ENCODE results near the gene GRM8. TPM values are rescaled to one million over a fixed set of nuclear protein-coding genes. Genes with fewer than 3 reads are reported as not detected.
"Not testable (repeated sequence)": the region's sequence is repeated elsewhere in the genome, so short reads cannot be mapped to it uniquely, and the experiment has no call there.

Gene GRM8
- total RNA-seq, 1 experiment from 2014 or later, result 0.40 TPM

GRCh38 chr7:126842451-126842850, 410.3 kb downstream of the GRM8 start:
- Mint-ChIP-seq H3K27me3 (ENCODE audit: unreplicated experiment) (no peaks in the 10 kb centered on the region), H3K36me3 (ENCODE audit: insufficient read depth, unreplicated experiment) (no peaks in the 10 kb centered on the region), H3K27ac (ENCODE audit: unreplicated experiment) (no peak overlapping the region), H3K4me3 (ENCODE audit: low read depth, unreplicated experiment) (no peak overlapping the region), H3K4me1 (ENCODE audit: low read depth, unreplicated experiment) (no peaks in the 10 kb centered on the region), H3K9me3 (ENCODE audit: low read depth, unreplicated experiment) (no peaks in the 10 kb centered on the region)
- BruUV-seq (replicated peaks), result no TSS peak
- DNase-seq, result no peak
- CTCF ChIA-PET, result no interaction called here
- no peak for TF ChIP-seq CTCF (IDR thresholded peaks at IDR 0.05; ENCODE audit: unreplicated experiment)
- intact Hi-C loops (cut with micrococcal nuclease; ENCODE audit: unreplicated experiment), result no loop called here

- BruUV-seq (replicated peaks), result no TSS peak
- no peaks in the 10 kb centered on the region for H3K9me3 Mint-ChIP-seq (ENCODE audit: low read depth, unreplicated experiment)
Observed at GRCh38 chr7:126840869-126841268, 411.9 kb downstream of the GRM8 start.

DNA sequence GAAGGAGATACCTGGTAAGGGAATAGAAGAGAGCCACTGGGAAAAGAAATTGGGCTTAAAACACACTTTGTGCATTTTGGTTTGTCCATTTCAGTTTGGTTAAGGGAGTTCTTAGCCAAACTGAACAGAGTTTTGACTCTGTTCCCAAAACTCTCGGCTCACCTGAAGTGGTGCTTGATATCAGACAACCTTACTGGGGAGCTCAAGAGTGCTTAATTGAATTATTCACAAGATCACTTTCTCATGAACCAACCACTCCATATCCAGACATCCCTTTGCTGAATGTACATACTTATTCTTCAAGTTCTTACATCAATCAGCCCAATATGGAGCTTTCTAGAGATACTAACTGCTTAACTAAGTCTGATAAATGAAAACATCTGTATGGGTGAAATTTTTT, 413.1 kb downstream of the GRM8 start:
- Mint-ChIP-seq H3K9me3 (ENCODE audit: low read depth, unreplicated experiment) (no peaks in the 10 kb centered on the region), H3K4me3 (ENCODE audit: low read depth, unreplicated experiment) (no peak overlapping the region), H3K27me3 (ENCODE audit: unreplicated experiment) (no peaks in the 10 kb centered on the region), H3K36me3 (ENCODE audit: insufficient read depth, unreplicated experiment) (no peaks in the 10 kb centered on the region), H3K27ac (ENCODE audit: unreplicated experiment) (no peak overlapping the region), H3K4me1 (ENCODE audit: low read depth, unreplicated experiment) (no peaks in the 10 kb centered on the region)
- intact Hi-C loops (cut with micrococcal nuclease; ENCODE audit: unreplicated experiment), result no loop called here
- no peak for TF ChIP-seq CTCF (IDR thresholded peaks at IDR 0.05; ENCODE audit: unreplicated experiment)
- DNase-seq, result no peak
- CTCF ChIA-PET, result no interaction called here
- BruUV-seq (replicated peaks), result no TSS peak

More at GRCh38 chr7:126840869-126841268, 411.9 kb downstream of the GRM8 start:
- no peak for TF ChIP-seq CTCF (IDR thresholded peaks at IDR 0.05; ENCODE audit: unreplicated experiment)
- H3K27me3 Mint-ChIP-seq (ENCODE audit: unreplicated experiment), result no peaks in the 10 kb centered on the region
- intact Hi-C loops (cut with micrococcal nuclease; ENCODE audit: unreplicated experiment), result no loop called here
- no peak for DNase-seq
- no peak overlapping the region for H3K27ac Mint-ChIP-seq (ENCODE audit: unreplicated experiment)
- no peaks in the 10 kb centered on the region for H3K36me3 Mint-ChIP-seq (ENCODE audit: insufficient read depth, unreplicated experiment)
- CTCF ChIA-PET, result no interaction called here
- H3K4me3 Mint-ChIP-seq (ENCODE audit: low read depth, unreplicated experiment), result no peak overlapping the region
- no peaks in the 10 kb centered on the region for H3K4me1 Mint-ChIP-seq (ENCODE audit: low read depth, unreplicated experiment)

- Mint-ChIP-seq H3K27me3 (ENCODE audit: unreplicated experiment) (no peaks in the 10 kb centered on the region), H3K4me1 (ENCODE audit: low read depth, unreplicated experiment) (no peaks in the 10 kb centered on the region), H3K4me3 (ENCODE audit: low read depth, unreplicated experiment) (no peak overlapping the region), H3K36me3 (ENCODE audit: insufficient read depth, unreplicated experiment) (no peaks in the 10 kb centered on the region), H3K9me3 (ENCODE audit: low read depth, unreplicated experiment) (no peaks in the 10 kb centered on the region), H3K27ac (ENCODE audit: unreplicated experiment) (no peak overlapping the region)
- CTCF ChIA-PET, result no interaction called here
- intact Hi-C loops (cut with micrococcal nuclease; ENCODE audit: unreplicated experiment), result no loop called here
- no TSS peak for BruUV-seq (replicated peaks)
- no peak for DNase-seq
- TF ChIP-seq CTCF (IDR thresholded peaks at IDR 0.05; ENCODE audit: unreplicated experiment), result no peak
Observed at GRCh38 chr7:126838194-126838593, 414.5 kb downstream of the GRM8 start.

- DNase-seq; CTCF ChIA-PET; BruUV-seq (replicated peaks); H3K27ac Mint-ChIP-seq (ENCODE audit: unreplicated experiment); H3K4me1 Mint-ChIP-seq (ENCODE audit: low read depth, unreplicated experiment); intact Hi-C loops (cut with micrococcal nuclease; ENCODE audit: unreplicated experiment); H3K36me3 Mint-ChIP-seq (ENCODE audit: insufficient read depth, unreplicated experiment); H3K9me3 Mint-ChIP-seq (ENCODE audit: low read depth, unreplicated experiment); H3K4me3 Mint-ChIP-seq (ENCODE audit: low read depth, unreplicated experiment): not testable (repeated sequence)
- peaks cover 13% of the 10 kb centered on the region for H3K27me3 Mint-ChIP-seq (ENCODE audit: unreplicated experiment)
Observed at GRCh38 chr7:126831241-126831640, 421.5 kb downstream of the GRM8 start.
